LNCaP clone FGC (cell line): ENCODE measurements around the gene RFX2.
"Not testable (repeated sequence)": the region's sequence is repeated elsewhere in the genome, so short reads cannot be mapped to it uniquely, and the experiment has no call there.

ENCODE experiments used
- DNase-seq: peaks from one replicate; pipeline ENCODE4 v3.0.0-alpha.2; 2011; ENCODE audit warnings: low read depth
- H3K4me3 ChIP-seq: 2 replicates; pipeline ENCODE4 v1.5.1; 2011; ENCODE audit warnings: mild to moderate bottlenecking, low read depth, low read length, control low read depth
- CTCF ChIP-seq: IDR thresholded peaks from 2 replicates; pipeline ENCODE4 v1.5.1; 2012; ENCODE audit warnings: mild to moderate bottlenecking; ENCODE audit not compliant: control insufficient read depth, insufficient read depth; ENCODE audit errors: extremely low read depth

The RFX2 gene

GRCh38 chr19:6026390-6027227, 83.7 kb downstream of the RFX2 start:
- TF ChIP-seq CTCF, result no peak
- no peak overlapping the region for H3K4me3 ChIP-seq
- DNase-seq, result no peak

GRCh38 chr19:6024756-6025155, 85.5 kb downstream of the RFX2 start:
- not testable (repeated sequence) for H3K4me3 ChIP-seq, DNase-seq

GRCh38 chr19:6023936-6024335, 86.4 kb downstream of the RFX2 start:
- no peak for DNase-seq
- TF ChIP-seq CTCF, result no peak

GRCh38 chr19:6023085-6023682, 87.1 kb downstream of the RFX2 start:
- no peak for DNase-seq
- no peak for TF ChIP-seq CTCF
- H3K4me3 ChIP-seq, result no peak overlapping the region

More at GRCh38 chr19:6023936-6024335, 86.4 kb downstream of the RFX2 start:
- no peak overlapping the region for H3K4me3 ChIP-seq

GRCh38 chr19:6022570-6023064, 87.7 kb downstream of the RFX2 start:
- H3K4me3 ChIP-seq, result no peak overlapping the region
- no peak for TF ChIP-seq CTCF
- no peak for DNase-seq

- peak; percentile 76 for TF ChIP-seq CTCF
- peak; percentile 51 for DNase-seq
- no peak overlapping the region for H3K4me3 ChIP-seq
Measured at GRCh38 chr19:6021878-6022569, 88.3 kb downstream of the RFX2 start.
